ENCODE data around the gene NUP210L. TPM values are rescaled to one million over a fixed set of nuclear protein-coding genes. Genes with fewer than 3 reads are reported as not detected.

The NUP210L gene
- total RNA-seq, 4 donors from 2014 or later, result 0.23 TPM; not detected in 3

GRCh38 chr1:154166207-154166606 lies 11.3 kb upstream of the NUP210L start:
- intact Hi-C loops (cut with DNase I; ENCODE audit: low total_unique reads), result loop anchor here (5.0 kb wide), 1 partner anchor 1834 kb away; no protein-coding TSS in a partner anchor
- DNase-seq (ENCODE audit: low spot score in 2 of 2), result no peak
- TF ChIP-seq CTCF (IDR thresholded peaks at IDR 0.05) (no peak), POLR2A (IDR thresholded peaks at IDR 0.05) (no peak)
- H3K4me3 ChIP-seq (ENCODE audit: low read depth, poor library complexity, severe bottlenecking), result no peak overlapping the region
- WGBS, 2 donors, result 84 to 93% methylated on average over 1 of the region's 1 CpG

- TF ChIP-seq CTCF (IDR thresholded peaks at IDR 0.05) (no peak), POLR2A (IDR thresholded peaks at IDR 0.05) (no peak)
- intact Hi-C loops (cut with DNase I; ENCODE audit: low total_unique reads), result no loop called here
- DNase-seq (ENCODE audit: low spot score in 2 of 2), result no peak
- no peak overlapping the region for H3K4me3 ChIP-seq (ENCODE audit: low read depth, poor library complexity, severe bottlenecking)
Measured at GRCh38 chr1:154159554-154159953, 4.7 kb upstream of the NUP210L start.

GRCh38 chr1:154158307-154159125 lies 3.6 kb upstream of the NUP210L start:
- intact Hi-C loops (cut with DNase I; ENCODE audit: low total_unique reads), result no loop called here
- no peak for DNase-seq (ENCODE audit: low spot score in 2 of 2)
- no peak overlapping the region for H3K4me3 ChIP-seq (ENCODE audit: low read depth, poor library complexity, severe bottlenecking)
- TF ChIP-seq CTCF (IDR thresholded peaks at IDR 0.05) (no peak), POLR2A (IDR thresholded peaks at IDR 0.05) (no peak)
- 82 to 89% methylated on average over 8 of the region's 8 CpGs for WGBS, 2 donors

- DNase-seq (ENCODE audit: low spot score in 2 of 2), result no peak
- TF ChIP-seq CTCF (IDR thresholded peaks at IDR 0.05) (no peak), POLR2A (IDR thresholded peaks at IDR 0.05) (no peak)
- intact Hi-C loops (cut with DNase I; ENCODE audit: low total_unique reads), result no loop called here
- WGBS, 2 donors, result 73 to 74% methylated on average over 7 of the region's 7 CpGs
- no peak overlapping the region for H3K4me3 ChIP-seq (ENCODE audit: low read depth, poor library complexity, severe bottlenecking)
Measured at GRCh38 chr1:154157520-154158306, 2.8 kb upstream of the NUP210L start.

GRCh38 chr1:154155251-154155650 lies 378 bp upstream of the NUP210L start:
- no peak overlapping the region for H3K4me3 ChIP-seq (ENCODE audit: low read depth, poor library complexity, severe bottlenecking)
- no peak for TF ChIP-seq CTCF (IDR thresholded peaks at IDR 0.05)
- no peak for TF ChIP-seq POLR2A (IDR thresholded peaks at IDR 0.05)
- intact Hi-C loops (cut with DNase I; ENCODE audit: low total_unique reads), result no loop called here
- DNase-seq (ENCODE audit: low spot score in 2 of 2), result no peak
- 50 to 55% methylated on average over 9 of the region's 9 CpGs for WGBS, 2 donors

All from lower leg skin (tissue), 4 donors.